ENCODE measurements around the gene NSD2. TPM values are rescaled to one million over a fixed set of nuclear protein-coding genes. Genes with fewer than 3 reads are reported as not detected.

NSD2 gene
- total and polyA plus RNA-seq, 2 donors (not counting 1 experiment from before 2014, with no cell fraction given), result 14.2 to 64.8 TPM

- TF ChIP-seq EZH2 (IDR thresholded peaks at IDR 0.05; ENCODE audit: borderline replicate concordance, insufficient read depth, low read depth, low read length, poor library complexity, severe bottlenecking) (no peak), CTCF (IDR thresholded peaks at IDR 0.05) (no peak)
- H3K27ac Mint-ChIP-seq, result no peak overlapping the region
- H3K9me3 Mint-ChIP-seq (ENCODE audit: insufficient read depth), result no peaks in the 10 kb centered on the region
- Histone ChIP-seq H2AFZ (ENCODE audit: insufficient read depth, low read depth, low read length, poor library complexity, severe bottlenecking) (no peak overlapping the region), H3K4me1 (ENCODE audit: control insufficient read depth in 2 of 2, insufficient read depth in 2 of 2, low read length in 2 of 2) (no peaks in the 10 kb centered on the region), H4K20me1 (ENCODE audit: control insufficient read depth, insufficient read depth, low read length, poor library complexity, severe bottlenecking) (no peaks in the 10 kb centered on the region), H3K27ac (ENCODE audit: low read length in 2 of 2) (no peak overlapping the region), H3K79me2 (ENCODE audit: control insufficient read depth, insufficient read depth, low read length) (no peaks in the 10 kb centered on the region), H3K4me3 (ENCODE audit: control extremely low read depth in 1 of 5, extremely low read depth in 1 of 5, insufficient read depth in 1 of 5, low read depth in 2 of 5, low read length in 4 of 5) (no peak overlapping the region), H3K9ac (ENCODE audit: low read length) (no peak overlapping the region), H3K4me2 (replicated peaks; ENCODE audit: low read depth, low read length, poor library complexity, severe bottlenecking) (no peak overlapping the region), H3K9me3 (ENCODE audit: control extremely low read depth in 1 of 3, control insufficient read depth in 2 of 3, insufficient read depth in 1 of 3, low read length in 2 of 3) (no peaks in the 10 kb centered on the region), H3K36me3 (replicated peaks in 1 of 2; ENCODE audit: control extremely low read depth in 1 of 2, control insufficient read depth in 1 of 2, extremely low read depth in 1 of 2, insufficient read depth in 2 of 2, low read length in 1 of 2) (peaks cover 0 to 5% of the 10 kb centered on the region in 2 experiments), H3K27me3 (replicated peaks in 1 of 4; ENCODE audit: control extremely low read depth in 1 of 4, control insufficient read depth in 3 of 4, insufficient read depth in 4 of 4, low read length in 3 of 4) (no peaks in the 10 kb centered on the region)
- intact Hi-C loops (cut with micrococcal nuclease), result no loop called here
- ChIA-PET CTCF (no interaction called here), POLR2A (no interaction called here)
- H3K4me3 Mint-ChIP-seq, result no peak overlapping the region
- WGBS (ENCODE audit: insufficient coverage), result 98% methylated on average over 9 of the region's 16 CpGs
- H3K4me1 Mint-ChIP-seq, result no peaks in the 10 kb centered on the region
- no peaks in the 10 kb centered on the region for H3K27me3 Mint-ChIP-seq
- DNase-seq (no peak), ATAC-seq (ENCODE audit: low read depth) (no peak)
These were observed 77.0 kb downstream of the NSD2 start for GRCh38 chr4:1948232-1948631.

GRCh38 chr4:1948892-1949436 lies 77.8 kb downstream of the NSD2 start:
- Mint-ChIP-seq H3K4me1 (no peaks in the 10 kb centered on the region), H3K9me3 (ENCODE audit: insufficient read depth) (no peaks in the 10 kb centered on the region), H3K4me3 (no peak overlapping the region), H3K27me3 (no peaks in the 10 kb centered on the region), H3K27ac (no peak overlapping the region)
- WGBS (ENCODE audit: insufficient coverage), result 95% methylated on average over 7 of the region's 8 CpGs
- no peaks in the 10 kb centered on the region for H3K27me3 ChIP-seq (replicated peaks in 1 of 4; ENCODE audit: control extremely low read depth in 1 of 4, control insufficient read depth in 3 of 4, insufficient read depth in 4 of 4, low read length in 3 of 4)
- TF ChIP-seq CTCF (IDR thresholded peaks at IDR 0.05) (no peak), EZH2 (IDR thresholded peaks at IDR 0.05; ENCODE audit: borderline replicate concordance, insufficient read depth, low read depth, low read length, poor library complexity, severe bottlenecking) (no peak)
- peaks cover 0 to 5% of the 10 kb centered on the region in 2 experiments for H3K36me3 ChIP-seq (replicated peaks in 1 of 2; ENCODE audit: control extremely low read depth in 1 of 2, control insufficient read depth in 1 of 2, extremely low read depth in 1 of 2, insufficient read depth in 2 of 2, low read length in 1 of 2)
- H3K27ac ChIP-seq (ENCODE audit: low read length in 2 of 2), result no peak overlapping the region
- intact Hi-C loops (cut with micrococcal nuclease), result no loop called here
- no peak overlapping the region for H3K4me2 ChIP-seq (replicated peaks; ENCODE audit: low read depth, low read length, poor library complexity, severe bottlenecking)
- H4K20me1 ChIP-seq (ENCODE audit: control insufficient read depth, insufficient read depth, low read length, poor library complexity, severe bottlenecking), result no peaks in the 10 kb centered on the region
- no peak overlapping the region for H3K9ac ChIP-seq (ENCODE audit: low read length)
- no peak for DNase-seq
- no peaks in the 10 kb centered on the region for H3K4me1 ChIP-seq (ENCODE audit: control insufficient read depth in 2 of 2, insufficient read depth in 2 of 2, low read length in 2 of 2)
- no peak overlapping the region for H2AFZ ChIP-seq (ENCODE audit: insufficient read depth, low read depth, low read length, poor library complexity, severe bottlenecking)
- no peaks in the 10 kb centered on the region for H3K9me3 ChIP-seq (ENCODE audit: control extremely low read depth in 1 of 3, control insufficient read depth in 2 of 3, insufficient read depth in 1 of 3, low read length in 2 of 3)
- no peaks in the 10 kb centered on the region for H3K79me2 ChIP-seq (ENCODE audit: control insufficient read depth, insufficient read depth, low read length)
- H3K4me3 ChIP-seq (ENCODE audit: control extremely low read depth in 1 of 5, extremely low read depth in 1 of 5, insufficient read depth in 1 of 5, low read depth in 2 of 5, low read length in 4 of 5), result no peak overlapping the region
- no peak for ATAC-seq (ENCODE audit: low read depth)
- CTCF ChIA-PET, result no interaction called here
- POLR2A ChIA-PET, result no interaction called here
